HepG2 (cell line): ENCODE results near the gene CYB5R3. TPM values are rescaled to one million over a fixed set of nuclear protein-coding genes. Genes with fewer than 3 reads are reported as not detected.

Experiments
- ARNT ChIP-seq: fragments of 450-650 bp; IDR thresholded peaks from 2 replicates; pipeline ENCODE4 v1.6.1; 2017
- BCLAF1 ChIP-seq: fragments of 450-650 bp; IDR thresholded peaks from 2 replicates; pipeline ENCODE4 v1.6.1; 2017; ENCODE audit warnings: mild to moderate bottlenecking
- GABPA ChIP-seq, 2 experiments: IDR thresholded peaks; 2 replicates each; pipeline ENCODE4 v1.6.1; 2011 to 2016; ENCODE audit warnings: low read depth in 2 of 2, low read length in 1 of 2, missing biosample characterization in 1 of 2, missing genetic modification characterization in 1 of 2
- GATA4 ChIP-seq: sonication (generic); IDR thresholded peaks from 2 replicates; pipeline ENCODE4 v1.6.1; 2016; ENCODE audit warnings: antibody characterized with exemption, low read depth, borderline replicate concordance
- KAT8 ChIP-seq: IDR thresholded peaks from 2 replicates; pipeline ENCODE4 v1.6.1; 2016; ENCODE audit warnings: missing genetic modification reagents, missing compliant biosample characterization
- NAIF1 ChIP-seq: sonication (generic); formaldehyde crosslinking; IDR thresholded peaks from 2 replicates; pipeline ENCODE4 v1.5.0; 2020; ENCODE audit warnings: mild to moderate bottlenecking, missing genetic modification reagents, borderline replicate concordance
- NFATC3 ChIP-seq: sonication (generic); formaldehyde crosslinking; IDR thresholded peaks from 2 replicates; pipeline ENCODE4 v1.5.1; 2020; ENCODE audit warnings: mild to moderate bottlenecking, missing genetic modification reagents
- SRSF4 ChIP-seq: fragments of 200-400 bp; formaldehyde crosslinking; IDR thresholded peaks from one replicate; pipeline ENCODE4 v1.6.1; 2018; ENCODE audit warnings: mild to moderate bottlenecking, low read depth, low read length, moderate library complexity; ENCODE audit not compliant: poor library complexity, severe bottlenecking
- ZBTB20 ChIP-seq: sonication (generic); formaldehyde crosslinking; IDR thresholded peaks from 2 replicates; pipeline ENCODE4 v1.8.1; 2023; ENCODE audit warnings: missing genetic modification reagents, low read depth, mild to moderate bottlenecking, borderline replicate concordance
- ZFYVE20 ChIP-seq: sonication (generic); formaldehyde crosslinking; IDR thresholded peaks from 2 replicates; pipeline ENCODE4 v1.8.0; 2023; ENCODE audit warnings: low read depth, mild to moderate bottlenecking, moderate library complexity, missing genetic modification reagents, borderline replicate concordance
- ZNF138 ChIP-seq: sonication (generic); formaldehyde crosslinking; IDR thresholded peaks from 2 replicates; pipeline ENCODE4 v1.5.0; 2020; ENCODE audit warnings: mild to moderate bottlenecking, low read depth, missing genetic modification reagents
- ZNF546 ChIP-seq: sonication (generic); formaldehyde crosslinking; conservative IDR thresholded peaks from 2 replicates; pipeline ENCODE4 v1.8.1; 2023; ENCODE audit warnings: mild to moderate bottlenecking, missing genetic modification reagents
- ZNF557 ChIP-seq: sonication (generic); formaldehyde crosslinking; IDR thresholded peaks from 2 replicates; pipeline ENCODE4 v1.4.0; 2020; ENCODE audit warnings: missing genetic modification reagents
- polyA plus RNA-seq, 8 experiments: library from polyadenylated mRNA; depleted of rRNA in 3 of 8; stranded (reverse) in 7 of 8; unstranded in 1 of 8; fragments of >200 nt; fragmentation: Illumina TruSeq in 4 of 8; extraction: Trizol in 4 of 8; gene quantifications; 2 replicates each; pipeline versions ENCODE4 v1.2.1 to v1.2.3, GENCODE V29; 2011 to 2016; ENCODE audit warnings: low read depth in 4 of 8, missing spikeins in 1 of 8, mixed read lengths in 1 of 8; ENCODE audit not compliant: insufficient read depth in 1 of 8
- total RNA-seq, 5 experiments: library from RNA; depleted of rRNA; stranded (reverse); fragments of >200 nt; fragmentation: Illumina TruSeq; extraction: Trizol; gene quantifications; 2 replicates each; pipeline ENCODE4 v1.2.3, GENCODE V29; 2016; ENCODE audit warnings: low read depth in 1 of 5
- TF ChIP-seq, protein P1 (sequence below), 2 experiments: fragments of 450-650 bp in 1 of 2; sonication (generic) in 1 of 2; formaldehyde crosslinking; IDR thresholded peaks; 2 replicates each; pipeline versions ENCODE4 v1.5.0 to v1.8.0; 2020 to 2022; ENCODE audit warnings: mild to moderate bottlenecking in 1 of 2, missing genetic modification reagents in 1 of 2
- TF ChIP-seq, protein P2 (sequence below): sonication (generic); formaldehyde crosslinking; IDR thresholded peaks from 2 replicates; pipeline ENCODE4 v1.4.0; 2020; ENCODE audit warnings: mild to moderate bottlenecking, missing genetic modification reagents
- TF ChIP-seq, protein P3 (sequence below): sonication (generic); formaldehyde crosslinking; IDR thresholded peaks from 2 replicates; pipeline ENCODE4 v1.4.0; 2020; ENCODE audit warnings: missing genetic modification reagents, low read depth, mild to moderate bottlenecking, borderline replicate concordance
- TF ChIP-seq, protein P4 (sequence below): sonication (generic); formaldehyde crosslinking; IDR thresholded peaks from 2 replicates; pipeline ENCODE4 v1.8.1; 2023; ENCODE audit warnings: missing genetic modification reagents, inconsistent platforms, borderline replicate concordance

The CYB5R3 gene
- total and polyA plus RNA-seq, 2 of the 13 experiments (the other 11 are each of a cell fraction or from before 2014, with no cell fraction given), result 32.4 to 305 TPM

DNA sequence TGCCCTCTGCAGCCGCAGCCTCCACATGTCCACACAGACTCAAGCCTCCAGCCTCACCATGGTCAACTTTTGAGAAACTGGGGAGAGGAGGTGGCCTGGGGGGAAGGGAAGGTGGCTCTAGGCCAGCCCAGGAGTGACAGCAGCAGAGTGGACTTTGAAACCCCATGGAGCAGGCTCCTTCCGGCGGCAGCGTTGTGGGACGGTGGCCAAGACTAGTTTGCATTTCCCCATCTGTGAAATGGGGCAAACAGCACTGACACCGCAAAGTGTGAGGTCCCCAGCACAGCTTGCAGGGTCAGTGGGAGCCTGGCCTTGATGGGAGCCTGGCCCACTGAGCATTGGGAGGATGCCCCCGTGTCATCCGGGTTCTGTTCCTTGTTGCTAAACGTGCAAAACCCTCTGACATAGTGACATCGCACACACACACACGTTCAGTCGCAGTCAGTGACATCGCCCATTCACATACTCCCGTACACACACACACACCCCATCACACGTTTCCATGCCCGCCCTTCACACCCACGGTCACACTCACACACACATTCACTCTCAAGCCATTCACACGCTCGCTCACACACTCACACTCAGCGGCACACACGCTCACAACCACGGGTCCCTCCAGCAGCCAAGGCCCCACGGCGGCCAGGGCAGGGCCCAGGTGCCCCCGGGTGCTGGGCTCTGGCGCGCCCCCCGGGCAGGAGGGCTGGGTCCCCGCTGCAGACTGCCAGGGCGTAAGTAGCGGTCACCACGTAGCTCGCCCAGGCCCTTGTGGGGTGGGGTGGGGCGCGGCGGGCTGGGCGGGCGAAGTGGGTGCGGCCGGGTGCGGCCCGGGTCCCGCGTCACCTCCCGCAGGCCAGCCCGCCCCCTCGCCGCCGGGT, 585 bp downstream of the CYB5R3 start (continued):
- TF ChIP-seq, protein P1, sequence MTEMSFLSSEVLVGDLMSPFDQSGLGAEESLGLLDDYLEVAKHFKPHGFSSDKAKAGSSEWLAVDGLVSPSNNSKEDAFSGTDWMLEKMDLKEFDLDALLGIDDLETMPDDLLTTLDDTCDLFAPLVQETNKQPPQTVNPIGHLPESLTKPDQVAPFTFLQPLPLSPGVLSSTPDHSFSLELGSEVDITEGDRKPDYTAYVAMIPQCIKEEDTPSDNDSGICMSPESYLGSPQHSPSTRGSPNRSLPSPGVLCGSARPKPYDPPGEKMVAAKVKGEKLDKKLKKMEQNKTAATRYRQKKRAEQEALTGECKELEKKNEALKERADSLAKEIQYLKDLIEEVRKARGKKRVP (CRISPR knock-in tag; IDR thresholded peaks at IDR 0.05), result no peak
- TF ChIP-seq SRSF4 (no peak), GATA4 (no peak; the same call in 1 of the 2 replicates), KAT8 (CRISPR knock-in tag) (peak; percentile 49; the same call in 1 of the 2 replicates), ARNT (no peak), ZNF546 (CRISPR knock-in tag) (peak; percentile 74; the same call in 1 of the 2 replicates), ZBTB20 (CRISPR knock-in tag) (peak; percentile 66; the same call in 1 of the 2 replicates), ZNF557 (peak; percentile 88; the same call in 1 of the 2 replicates), BCLAF1 (no peak), NFATC3 (no peak), GABPA (IDR thresholded peaks at IDR 0.05; ENCODE audit: low read depth, low read length) (no peak), GABPA (CRISPR knock-in tag; IDR thresholded peaks at IDR 0.05; ENCODE audit: low read depth) (peak; percentile 80), ZNF138 (CRISPR knock-in tag) (peak; percentile 47; the same call in 1 of the 2 replicates), ZFYVE20 (CRISPR knock-in tag) (no peak), NAIF1 (CRISPR knock-in tag) (peak; percentile 54; the same call in 1 of the 2 replicates)
- TF ChIP-seq, protein P2, sequence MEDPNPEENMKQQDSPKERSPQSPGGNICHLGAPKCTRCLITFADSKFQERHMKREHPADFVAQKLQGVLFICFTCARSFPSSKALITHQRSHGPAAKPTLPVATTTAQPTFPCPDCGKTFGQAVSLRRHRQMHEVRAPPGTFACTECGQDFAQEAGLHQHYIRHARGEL (CRISPR knock-in tag), result no peak
- TF ChIP-seq, protein P3, sequence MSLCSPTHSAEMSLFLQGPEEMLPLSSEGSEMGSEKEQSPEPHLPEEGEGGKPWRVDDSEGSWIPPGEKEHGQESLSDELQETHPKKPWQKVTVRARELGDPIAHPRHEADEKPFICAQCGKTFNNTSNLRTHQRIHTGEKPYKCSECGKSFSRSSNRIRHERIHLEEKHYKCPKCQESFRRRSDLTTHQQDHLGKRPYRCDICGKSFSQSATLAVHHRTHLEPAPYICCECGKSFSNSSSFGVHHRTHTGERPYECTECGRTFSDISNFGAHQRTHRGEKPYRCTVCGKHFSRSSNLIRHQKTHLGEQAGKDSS (CRISPR knock-in tag), result no peak
- TF ChIP-seq, protein P4, sequence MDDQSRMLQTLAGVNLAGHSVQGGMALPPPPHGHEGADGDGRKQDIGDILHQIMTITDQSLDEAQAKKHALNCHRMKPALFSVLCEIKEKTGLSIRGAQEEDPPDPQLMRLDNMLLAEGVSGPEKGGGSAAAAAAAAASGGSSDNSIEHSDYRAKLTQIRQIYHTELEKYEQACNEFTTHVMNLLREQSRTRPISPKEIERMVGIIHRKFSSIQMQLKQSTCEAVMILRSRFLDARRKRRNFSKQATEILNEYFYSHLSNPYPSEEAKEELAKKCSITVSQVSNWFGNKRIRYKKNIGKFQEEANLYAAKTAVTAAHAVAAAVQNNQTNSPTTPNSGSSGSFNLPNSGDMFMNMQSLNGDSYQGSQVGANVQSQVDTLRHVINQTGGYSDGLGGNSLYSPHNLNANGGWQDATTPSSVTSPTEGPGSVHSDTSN (CRISPR knock-in tag), result no peak
